Right lung (tissue), 10 donors: ENCODE results near the gene COX18. TPM values are rescaled to one million over a fixed set of nuclear protein-coding genes. Genes with fewer than 3 reads are reported as not detected.

ENCODE experiments used
- DNase-seq, 2 donors: peaks; one replicate each; pipeline ENCODE4 v3.0.0-alpha.2; 2013
- long read RNA-seq, 8 donors: transcript quantifications; one replicate each; lab custom pipeline, GENCODE V29; 2026
- polyA plus RNA-seq, 5 donors: library from polyadenylated mRNA; unstranded; fragments of 120-200 nt; gene quantifications; one replicate each; pipeline versions ENCODE4 v1.2.1 to v1.2.3, GENCODE V29; 2013; ENCODE audit warnings: inconsistent platforms in 1 of 5, low replicate concordance in 1 of 5; ENCODE audit not compliant: insufficient read length in 5 of 5, insufficient read depth in 1 of 5

Gene COX18
- 10 to 100 TPM; 14.8 to 19.6 (median 16.8) TPM for polyA plus RNA-seq
- long read RNA-seq, donor 1, full-length matches to known transcripts = 1 of 1 reads
- long read RNA-seq, donor 1, partial matches to known transcripts = 0 of 1 reads
- long read RNA-seq, donor 1, other reads (novel, unspliced or antisense) = 0 of 1 reads
- long read RNA-seq, donor 2, full-length matches to known transcripts = 3 of 3 reads
- long read RNA-seq, donor 2, partial matches to known transcripts = 0 of 3 reads
- long read RNA-seq, donor 2, other reads (novel, unspliced or antisense) = 0 of 3 reads
- long read RNA-seq, donor 3, full-length matches to known transcripts = 1 of 1 reads
- long read RNA-seq, donor 3, partial matches to known transcripts = 0 of 1 reads
- long read RNA-seq, donor 3, other reads (novel, unspliced or antisense) = 0 of 1 reads
- long read RNA-seq, donor 4, full-length matches to known transcripts = 2 of 2 reads
- long read RNA-seq, donor 4, partial matches to known transcripts = 0 of 2 reads
- long read RNA-seq, donor 4, other reads (novel, unspliced or antisense) = 0 of 2 reads
- long read RNA-seq, donor 5 = 0 reads
- long read RNA-seq, donor 6, full-length matches to known transcripts = 2 of 13 reads
- long read RNA-seq, donor 6, partial matches to known transcripts = 11 of 13 reads
- long read RNA-seq, donor 6, other reads (novel, unspliced or antisense) = 0 of 13 reads
- long read RNA-seq, donor 7, full-length matches to known transcripts = 2 of 9 reads
- long read RNA-seq, donor 7, partial matches to known transcripts = 7 of 9 reads
- long read RNA-seq, donor 7, other reads (novel, unspliced or antisense) = 0 of 9 reads
- long read RNA-seq, donor 8, partial matches to known transcripts = 0 of 1 reads
- long read RNA-seq, donor 8, other reads (novel, unspliced or antisense) = 0 of 1 reads

GRCh38 chr4:73069338-73070073 is at the start of gene COX18:
TSS of gene COX18 (minus strand) at chr4:73069716. CDS start at chr4:73069649, 67 bp downstream.
- peak; percentile 98 to 99 for DNase-seq

GRCh38 chr4:73109493-73109892 is 40.0 kb upstream of the COX18 start:
- DNase-seq = no peak

- DNase-seq = no peak
These were observed 35.2 kb upstream of the COX18 start for GRCh38 chr4:73104695-73105094.

- DNase-seq = no peak
These were observed 34.4 kb upstream of the COX18 start for GRCh38 chr4:73103799-73104503.

GRCh38 chr4:73099143-73099542 is 29.6 kb upstream of the COX18 start:
- DNase-seq = no peak

- no peak for DNase-seq
These were observed 29.2 kb upstream of the COX18 start for GRCh38 chr4:73098713-73099112.

- DNase-seq = no peak
These were observed 28.5 kb upstream of the COX18 start for GRCh38 chr4:73098016-73098415.

GRCh38 chr4:73092868-73093267 is 23.4 kb upstream of the COX18 start:
- DNase-seq = no peak

- DNase-seq = no peak
These were observed 21.2 kb upstream of the COX18 start for GRCh38 chr4:73090738-73091137.

GRCh38 chr4:73087871-73088270 is 18.4 kb upstream of the COX18 start:
- no peak for DNase-seq

GRCh38 chr4:73086095-73086868 is 16.8 kb upstream of the COX18 start:
- DNase-seq = no peak

- DNase-seq = no peak
These were observed 11.3 kb upstream of the COX18 start for GRCh38 chr4:73080789-73081188.

- no peak for DNase-seq
These were observed 6.3 kb upstream of the COX18 start for GRCh38 chr4:73075832-73076231.

GRCh38 chr4:73070074-73070390 is 516 bp upstream of the COX18 start:
- no peak for DNase-seq

- DNase-seq = peak; percentile 47 to 48
These were observed 802 bp downstream of the COX18 start for GRCh38 chr4:73068491-73069337.

- peak; percentile 5 to 6 for DNase-seq
These were observed 1.5 kb downstream of the COX18 start for GRCh38 chr4:73067971-73068394.

- no peak for DNase-seq
These were observed 2.6 kb downstream of the COX18 start for GRCh38 chr4:73066928-73067327.

- DNase-seq = no peak
These were observed 3.1 kb downstream of the COX18 start for GRCh38 chr4:73066445-73066844.

GRCh38 chr4:73064536-73064935 is 5.0 kb downstream of the COX18 start:
- DNase-seq = no peak
